Hematopoietic multipotent progenitor cell treated with erythropoietin and hydrocortisone succinate and interleukin-3 and kit ligand, for 15 days (in vitro differentiated cells): ENCODE measurements around the gene GAST.

Source experiments
- DNase-seq: peaks from one replicate; pipeline ENCODE4 v3.0.0-alpha.2; 2015; ENCODE audit warnings: low spot score

The GAST gene

GRCh38 chr17:41707803-41708669 is 4.1 kb upstream of the GAST start:
- no peak for DNase-seq

DNA sequence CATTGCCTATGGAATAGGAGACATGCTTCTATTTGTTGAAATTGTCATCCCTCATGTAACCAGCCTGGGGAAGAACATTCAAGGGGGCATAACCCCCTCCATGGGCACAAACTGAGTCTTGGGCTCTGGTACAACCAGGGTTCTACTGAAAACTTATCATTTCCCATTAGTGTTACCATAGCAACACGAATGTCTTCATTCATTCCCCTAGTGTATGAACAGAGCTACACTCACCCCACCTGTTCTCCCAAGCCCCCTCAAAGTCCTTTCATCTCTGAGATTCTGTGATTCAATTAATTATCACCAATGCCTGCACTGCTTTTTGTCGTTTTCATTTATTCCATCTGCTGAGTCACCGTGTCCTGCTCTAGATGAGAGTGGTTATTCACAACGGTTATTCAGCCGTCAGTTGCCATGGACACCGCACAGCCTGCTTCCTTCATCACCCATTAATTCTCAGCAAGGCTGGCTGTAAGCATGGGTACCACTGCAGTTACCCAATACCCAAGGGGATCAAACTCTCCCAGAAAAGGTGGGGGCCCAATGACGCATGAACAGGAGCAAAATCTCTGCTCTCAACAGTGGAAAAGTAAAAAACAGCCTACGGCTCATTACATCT is 1.6 kb upstream of the GAST start:
- DNase-seq: no peak

DNA sequence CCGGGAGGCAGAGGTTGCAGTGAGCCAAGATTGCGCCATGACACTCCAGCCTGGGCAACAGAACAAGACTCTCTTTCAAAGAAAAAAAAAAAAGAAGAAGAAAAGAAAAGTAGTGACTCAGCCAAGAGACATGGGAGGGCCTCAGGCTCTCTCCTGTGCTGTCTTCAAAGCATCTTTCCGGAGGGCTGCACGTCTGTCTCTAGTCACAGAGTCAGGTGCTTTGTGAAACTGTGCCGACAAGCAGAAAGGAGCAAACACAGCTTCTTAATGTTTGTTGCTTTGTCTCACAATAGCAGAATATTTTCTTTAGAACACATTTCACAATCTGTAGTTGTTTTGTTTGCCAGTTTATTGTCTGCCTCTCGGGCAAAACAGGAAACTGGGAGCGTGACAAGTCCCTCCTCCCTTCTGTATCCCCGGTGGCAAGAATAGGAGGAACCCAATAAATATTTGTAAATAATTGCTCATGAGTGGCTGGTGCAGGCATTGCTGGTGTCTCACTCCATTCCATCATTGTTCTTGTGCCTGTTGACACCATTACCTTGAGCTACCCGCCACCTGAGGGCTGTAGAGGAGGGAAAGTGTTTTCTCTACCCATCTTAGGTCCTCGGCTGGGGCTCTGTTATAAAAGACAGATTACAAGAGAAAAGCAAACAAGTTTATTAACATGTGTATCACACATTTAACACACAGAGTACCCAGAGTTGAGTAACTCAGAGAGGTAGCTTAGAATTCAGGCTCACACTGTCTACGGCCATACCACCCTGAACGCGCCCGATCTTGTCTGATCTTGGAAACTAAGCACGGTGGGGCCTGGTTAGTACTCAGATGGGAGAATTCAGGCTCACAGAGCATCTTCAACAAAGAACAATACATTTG is 5.5 kb downstream of the GAST start:
- no peak for DNase-seq

DNA sequence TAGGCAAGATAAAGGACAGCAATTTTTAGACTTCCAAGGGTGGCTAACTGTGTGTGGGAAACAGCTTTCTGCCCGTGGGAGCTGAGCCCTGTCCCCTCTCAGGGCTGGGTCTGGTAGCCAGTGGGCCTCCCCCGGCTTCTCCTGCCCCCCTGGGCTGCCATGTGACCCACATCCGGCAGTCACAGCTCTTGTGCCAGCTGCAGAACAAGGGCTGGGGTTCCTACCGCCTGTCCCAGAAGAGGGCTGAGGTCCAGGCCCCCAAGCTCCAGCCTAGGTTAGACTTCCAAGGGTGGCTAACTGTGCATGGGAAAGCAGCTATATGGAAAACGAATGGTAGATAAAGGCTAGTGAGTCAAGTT is 6.1 kb downstream of the GAST start:
- no peak for DNase-seq

- no peak for DNase-seq
These were observed 10.1 kb downstream of the GAST start for GRCh38 chr17:41722231-41722630.

GRCh38 chr17:41723801-41724475 is 11.8 kb downstream of the GAST start:
- DNase-seq: no peak

DNA sequence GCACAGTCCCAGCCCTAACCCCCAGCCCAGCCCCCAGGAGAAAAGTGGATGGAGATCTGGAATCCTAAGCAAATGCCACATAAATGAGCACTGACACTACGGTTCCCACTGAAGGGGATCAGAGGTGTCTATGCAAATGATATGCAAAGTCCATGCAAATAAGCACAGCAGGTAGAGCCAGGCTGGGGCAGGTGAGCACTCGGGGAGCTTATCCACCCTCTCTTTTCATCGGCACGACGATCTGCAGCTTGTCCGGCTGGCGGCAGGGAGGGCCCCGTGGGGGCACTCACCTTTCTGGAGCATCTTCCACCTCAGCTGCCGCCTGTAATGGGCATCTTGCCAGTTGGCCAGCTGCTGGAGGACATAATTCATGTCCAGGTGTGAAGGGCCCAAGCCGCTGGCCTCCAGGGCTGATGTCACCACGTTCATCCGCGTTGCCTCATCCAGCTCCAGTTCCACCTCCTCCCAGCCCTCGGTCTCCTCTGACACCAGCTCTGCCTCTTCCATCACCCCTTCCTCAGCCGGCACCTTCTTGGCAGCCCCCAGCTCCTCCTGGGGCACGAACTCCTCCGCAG is 12.4 kb downstream of the GAST start:
- DNase-seq: no peak

DNA sequence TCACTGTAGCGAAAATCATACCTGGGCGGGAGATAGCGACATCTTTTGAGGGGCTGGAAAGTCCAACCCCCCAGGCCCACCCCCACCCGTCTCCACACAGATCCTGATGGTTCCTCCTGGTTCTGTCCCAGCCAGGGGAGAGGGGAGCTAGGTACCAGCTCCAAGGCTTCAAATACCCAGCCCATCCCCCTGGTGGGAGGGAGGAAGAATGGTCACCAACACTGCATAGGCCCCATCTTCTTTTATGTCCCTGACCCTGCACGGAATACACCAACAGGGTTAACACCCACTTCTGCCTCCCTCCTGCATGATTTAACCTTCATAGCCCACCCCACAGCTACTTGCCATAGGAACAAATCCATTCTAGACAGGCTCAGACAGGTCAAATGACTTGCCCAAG is 13.0 kb downstream of the GAST start:
- no peak for DNase-seq

DNA sequence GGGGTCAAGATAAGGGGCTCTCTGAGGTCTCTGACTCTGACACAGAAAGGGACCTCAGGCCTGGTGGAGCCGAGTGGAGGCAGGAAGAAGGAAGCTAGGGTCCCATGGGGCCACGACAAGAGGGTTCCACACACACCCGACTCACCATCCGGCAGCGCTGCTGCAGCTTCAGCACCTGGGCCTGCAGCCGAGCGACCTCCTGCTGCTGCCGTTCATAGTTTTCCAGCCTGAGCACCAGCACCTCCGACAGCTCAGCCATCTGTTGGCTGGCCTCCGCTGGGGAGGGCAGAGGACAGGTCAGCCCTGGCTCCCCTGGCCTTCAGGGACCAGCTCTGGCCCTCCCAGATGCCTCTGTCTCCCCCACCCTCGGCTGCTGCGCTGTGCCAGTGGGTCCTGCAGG is 15.9 kb downstream of the GAST start:
- no peak for DNase-seq

GRCh38 chr17:41730479-41730878 is 18.3 kb downstream of the GAST start:
- no peak for DNase-seq

GRCh38 chr17:41731836-41732235 is 19.7 kb downstream of the GAST start:
- no peak for DNase-seq

- no peak for DNase-seq
These were observed 21.4 kb downstream of the GAST start for GRCh38 chr17:41733348-41734138.

- DNase-seq: no peak
These were observed 22.2 kb downstream of the GAST start, which contains the start of gene HAP1 for GRCh38 chr17:41734139-41734948. TSS of gene HAP1 (minus strand) at chr17:41734643. CDS start at chr17:41734634, 9 bp downstream.

DNA sequence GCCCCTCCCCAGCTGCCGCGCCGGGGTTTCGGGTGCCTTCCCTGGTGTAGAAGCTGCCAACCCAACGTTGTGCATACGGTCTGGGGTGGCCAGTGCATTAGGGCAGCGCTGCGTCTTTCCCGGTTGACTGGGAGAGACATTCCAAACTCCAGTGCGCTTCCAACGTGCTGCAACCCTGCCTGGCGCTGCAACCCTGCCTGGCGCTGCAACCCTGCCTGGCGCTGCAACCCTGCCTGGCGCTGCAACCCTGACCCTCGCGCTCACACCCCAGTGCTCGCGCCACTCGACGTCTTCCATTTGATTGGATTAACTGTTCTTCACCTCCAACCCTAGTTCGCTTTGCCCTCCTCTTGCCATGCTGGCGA is 22.8 kb downstream of the GAST start:
- no peak for DNase-seq

- no peak for DNase-seq
These were observed 23.6 kb downstream of the GAST start for GRCh38 chr17:41735744-41736143.

GRCh38 chr17:41736983-41737679 is 25.0 kb downstream of the GAST start:
- no peak for DNase-seq

DNA sequence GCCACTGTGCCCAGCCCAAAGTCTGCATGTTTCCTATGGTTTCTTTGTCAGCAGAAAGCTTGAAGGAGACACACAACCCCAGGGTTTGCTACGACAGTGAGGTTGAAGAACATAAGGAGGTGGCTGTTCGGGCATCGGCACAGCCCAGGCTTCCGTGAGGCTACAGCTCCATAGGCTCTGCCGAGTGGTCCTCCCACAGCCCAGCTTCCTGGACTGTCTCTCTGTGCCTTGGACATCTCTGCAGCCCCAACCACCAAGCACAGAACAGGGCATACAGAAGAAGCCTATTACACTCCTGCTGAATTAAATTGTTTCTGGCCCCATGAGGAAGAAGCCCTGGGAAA is 25.5 kb downstream of the GAST start:
- DNase-seq: no peak

DNA sequence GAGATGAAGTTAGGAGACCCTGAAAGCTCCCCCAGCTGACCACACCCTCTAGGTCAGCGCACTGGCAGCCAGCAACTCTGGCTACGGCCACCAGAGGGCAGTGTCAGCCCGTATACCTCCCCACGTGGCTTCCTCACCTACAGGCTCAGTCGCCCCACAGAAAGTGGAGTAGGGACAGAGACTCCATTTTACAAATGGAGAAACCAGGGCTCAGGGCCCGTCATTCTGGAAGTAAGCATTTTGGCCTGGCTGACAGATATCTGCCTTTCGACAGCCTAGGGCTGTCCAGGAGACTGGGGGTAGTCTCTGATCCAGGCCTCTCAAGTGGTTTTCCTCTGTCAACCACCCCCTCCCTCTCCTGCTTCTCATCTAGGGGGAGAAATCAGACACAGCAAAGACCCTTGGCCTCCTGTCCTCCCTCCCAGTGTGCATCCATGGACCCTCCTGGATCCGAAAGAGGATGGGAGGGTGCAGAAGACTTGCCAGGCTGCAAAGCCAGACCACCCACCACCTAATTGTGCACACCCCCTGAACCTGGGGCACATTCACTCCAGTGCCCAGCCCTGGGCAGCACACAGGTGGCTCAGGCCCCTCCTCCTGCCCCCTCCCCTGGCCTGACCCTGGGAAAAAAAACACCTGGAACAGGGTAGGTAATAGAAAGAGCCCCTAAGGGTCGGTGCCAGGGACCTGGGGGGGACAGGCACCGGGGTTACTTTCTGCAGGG is 26.1 kb downstream of the GAST start:
- DNase-seq: peak; percentile 79

GRCh38 chr17:41738801-41739112 is 26.6 kb downstream of the GAST start:
- no peak for DNase-seq
